GM12892 (cell line): Measurements from ENCODE around the gene NAALADL2.

Experiments used
- POLR2A ChIP-seq: IDR thresholded peaks from 2 replicates; pipeline ENCODE4 v1.6.1; 2011; ENCODE audit warnings: low read depth, low read length, control low read depth
- TAF1 ChIP-seq: IDR thresholded peaks from 2 replicates; pipeline ENCODE4 v1.6.1; 2011; ENCODE audit warnings: low read depth, mild to moderate bottlenecking, control low read depth, low read length, borderline replicate concordance

GRCh38 chr3:175479800-175480199, 620.7 kb downstream of the NAALADL2 start:
- TF ChIP-seq TAF1 (no peak), POLR2A (no peak)
